Transverse colon (tissue), 4 donors: ENCODE data around the gene LYPD6B. TPM values are rescaled to one million over a fixed set of nuclear protein-coding genes. Genes with fewer than 3 reads are reported as not detected.

ENCODE experiments used
- DNase-seq: peaks from one replicate; pipeline ENCODE4 v3.0.0-alpha.2; 2019
- H3K27ac ChIP-seq, 4 donors: fragments of 200-600 bp; sonication (generic); 2 replicates each; pipeline ENCODE4 v1.5.1; 2016 to 2018; ENCODE audit warnings: inconsistent platforms in 4 of 4
- H3K27me3 ChIP-seq: fragments of 200-600 bp; sonication (generic); 2 replicates; pipeline ENCODE4 v1.5.1; 2017; ENCODE audit warnings: inconsistent platforms
- H3K36me3 ChIP-seq, 4 donors: fragments of 200-600 bp; sonication (generic); 2 replicates each; pipeline ENCODE4 v1.5.1; 2017 to 2019; ENCODE audit warnings: inconsistent platforms in 4 of 4
- H3K4me1 ChIP-seq, 4 donors: fragments of 200-600 bp; sonication (generic); 2 replicates each; pipeline ENCODE4 v1.5.1; 2017 to 2020; ENCODE audit warnings: inconsistent platforms in 4 of 4
- H3K4me3 ChIP-seq, 4 donors: fragments of 200-600 bp; sonication (generic); 1 replicate in 1 of 4; 2 replicates in 3 of 4; pipeline versions ENCODE4 v1.5.1 to v1.6.1; 2017 to 2019; ENCODE audit warnings: inconsistent platforms in 4 of 4
- H3K9me3 ChIP-seq, 2 donors: fragments of 200-600 bp; sonication (generic); 2 replicates each; pipeline ENCODE4 v1.5.1; 2017 to 2019; ENCODE audit warnings: inconsistent platforms in 2 of 2
- CTCF ChIP-seq, 5 experiments: fragments of 200-600 bp in 3 of 5; fragments of 450-650 bp in 2 of 5; sonication (generic) in 3 of 5; IDR thresholded peaks; 1 replicate in 2 of 5; 2 replicates in 3 of 5; pipeline ENCODE4 v1.5.1; 2016 to 2017; ENCODE audit warnings: antibody characterized with exemption in 5 of 5, inconsistent platforms in 3 of 5, mild to moderate bottlenecking in 2 of 5, moderate library complexity in 1 of 5
- EP300 ChIP-seq: sonication (generic); formaldehyde crosslinking; IDR thresholded peaks from one replicate; pipeline ENCODE4 v1.6.1; 2017; ENCODE audit warnings: antibody characterized with exemption, low read depth
- POLR2A ChIP-seq: fragments of 450-650 bp; IDR thresholded peaks from one replicate; pipeline ENCODE4 v1.6.1; 2016; ENCODE audit warnings: antibody characterized with exemption, mild to moderate bottlenecking, moderate library complexity
- POLR2AphosphoS5 ChIP-seq, 3 donors: sonication (generic); formaldehyde crosslinking; IDR thresholded peaks; one replicate each; pipeline ENCODE4 v1.6.1; 2016; ENCODE audit warnings: antibody characterized with exemption in 3 of 3
- WGBS, 2 donors: methylation state at CpG; one replicate each; pipeline ENCODE4 v1.1.5; 2018; ENCODE audit warnings: low coverage in 1 of 2; 5-methylcytosine and 5-hydroxymethylcytosine counted together
- in situ Hi-C, 4 donors: fragments of 200-750 bp; cut with MboI; loops; one replicate each; pipeline versions ENCODE4 v1.15.0 to v1.15.1; 2017; ENCODE audit warnings: low sequenced_read_pairs in 3 of 4, low pct_ligation_motif_present in 1 of 4, low pct_unique_long_range_greater_than_20kb in 1 of 4
- intact Hi-C: fragments of 100-400 bp; cut with DNase I; formaldehyde crosslinking; loops from one replicate; pipeline ENCODE4 v1.15.1; 2023; ENCODE audit warnings: low total_unique reads
- total RNA-seq, 4 donors: library from RNA; depleted of rRNA; stranded (reverse); fragments of >200 nt; gene quantifications; one replicate each; pipeline ENCODE4 v1.1.0, GENCODE V29; 2016

The LYPD6B gene
- total RNA-seq, 4 donors from 2014 or later, result 1.1 to 3.1 (median 2.6) TPM; not detected in 1

DNA sequence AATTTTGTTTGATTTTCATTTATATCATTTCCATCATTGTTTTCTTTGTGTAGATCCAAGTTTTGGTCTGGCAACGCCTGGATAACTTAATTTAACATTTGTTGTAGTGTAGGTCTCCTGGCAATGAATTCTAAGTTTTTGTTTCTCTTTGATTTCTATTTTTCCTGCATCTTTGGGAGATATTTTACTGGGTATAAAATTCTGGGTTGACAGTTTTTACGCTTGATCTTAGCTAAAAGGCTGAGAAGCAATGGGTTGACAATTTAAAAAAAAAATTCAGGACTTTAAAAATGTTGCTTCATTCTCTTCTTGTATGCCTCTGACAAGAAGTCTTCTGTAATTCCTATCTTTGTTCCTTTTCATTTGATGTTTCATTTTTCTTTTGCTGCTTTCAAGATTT lies 8.6 kb downstream of the LYPD6B start:
- WGBS, 2 donors, result 84 to 96% methylated on average over 2 of the region's 2 CpGs
- intact Hi-C loops, result no loop called here

GRCh38 chr2:149049142-149049541 lies 10.6 kb downstream of the LYPD6B start:
- intact Hi-C loops (no loop called here), in situ Hi-C loops (loop anchor here in 1 of 4 donors (25.0 kb wide), 1 partner anchor 263 kb away; no protein-coding TSS in a partner anchor)
- no peak for TF ChIP-seq POLR2A
- TF ChIP-seq CTCF (IDR thresholded peaks at IDR 0.05), result no peak
- TF ChIP-seq EP300, result no peak
- TF ChIP-seq POLR2AphosphoS5 (IDR thresholded peaks at IDR 0.05), result no peak
- no peak for DNase-seq
- H3K27me3 ChIP-seq, result no peaks in the 10 kb centered on the region
- H3K9me3 ChIP-seq, result peaks cover 9 to 16% of the 10 kb centered on the region in 2 donors
- H3K4me1 ChIP-seq, result no peaks in the 10 kb centered on the region
- no peaks in the 10 kb centered on the region for H3K36me3 ChIP-seq
- 56 to 88% methylated on average over 1 to 2 of the region's 2 CpGs for WGBS, 2 donors
- H3K4me3 ChIP-seq, result no peak overlapping the region
- no peak overlapping the region for H3K27ac ChIP-seq

More for the DNA sequence above, 8.6 kb downstream of the LYPD6B start:
- peaks cover 9 to 16% of the 10 kb centered on the region in 2 donors for H3K9me3 ChIP-seq
- no peak overlapping the region for H3K27ac ChIP-seq
- H3K27me3 ChIP-seq, result no peaks in the 10 kb centered on the region
- H3K4me1 ChIP-seq, result no peaks in the 10 kb centered on the region
- DNase-seq, result no peak
- H3K4me3 ChIP-seq, result no peak overlapping the region
- in situ Hi-C loops, result loop anchor here in 1 of 4 donors (25.0 kb wide), 1 partner anchor 265 kb away; no protein-coding TSS in a partner anchor
- H3K36me3 ChIP-seq, result no peaks in the 10 kb centered on the region
- TF ChIP-seq POLR2A, result no peak
- no peak for TF ChIP-seq EP300
- TF ChIP-seq POLR2AphosphoS5 (IDR thresholded peaks at IDR 0.05), result no peak
- no peak for TF ChIP-seq CTCF (IDR thresholded peaks at IDR 0.05)

GRCh38 chr2:149050188-149050587 lies 11.7 kb downstream of the LYPD6B start:
- peaks cover 9 to 16% of the 10 kb centered on the region in 2 donors for H3K9me3 ChIP-seq
- 59% methylated on average over 4 to 6 of the region's 6 CpGs for WGBS, 2 donors
- no peaks in the 10 kb centered on the region for H3K36me3 ChIP-seq
- TF ChIP-seq CTCF (IDR thresholded peaks at IDR 0.05), result no peak
- no peak for TF ChIP-seq POLR2AphosphoS5 (IDR thresholded peaks at IDR 0.05)
- TF ChIP-seq POLR2A, result no peak
- no peak for TF ChIP-seq EP300
- H3K27me3 ChIP-seq, result no peaks in the 10 kb centered on the region
- in situ Hi-C loops, result no loop called here
- H3K27ac ChIP-seq, result no peak overlapping the region
- no peak overlapping the region for H3K4me3 ChIP-seq
- no peak for DNase-seq
- H3K4me1 ChIP-seq, result no peaks in the 10 kb centered on the region
- intact Hi-C loops, result no loop called here

DNA sequence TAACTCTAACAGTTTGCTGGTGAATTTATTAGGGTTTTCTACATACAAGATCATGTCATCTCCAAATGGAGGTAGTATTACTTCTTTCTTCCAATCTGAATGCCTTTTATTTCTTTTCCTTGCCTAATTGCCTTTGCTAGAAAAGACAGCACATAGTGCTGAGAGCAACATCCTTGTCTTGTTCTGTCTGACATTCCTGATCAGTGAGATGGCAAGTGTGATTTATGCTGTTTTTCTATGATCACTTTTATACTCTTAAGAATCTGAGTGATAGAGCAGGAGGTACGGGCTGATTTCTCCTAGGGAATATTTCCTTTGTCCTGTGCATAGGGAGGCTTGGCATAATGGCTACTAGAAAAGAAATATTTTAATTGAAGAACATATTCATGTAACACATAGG lies 17.3 kb downstream of the LYPD6B start:
- peaks cover 0 to 5% (median 0%) of the 10 kb centered on the region in 4 donors for H3K4me1 ChIP-seq
- in situ Hi-C loops, result no loop called here

More for the DNA sequence above, 17.3 kb downstream of the LYPD6B start:
- intact Hi-C loops, result no loop called here
- no peak for TF ChIP-seq POLR2A
- TF ChIP-seq POLR2AphosphoS5 (IDR thresholded peaks at IDR 0.05), result no peak
- TF ChIP-seq CTCF (IDR thresholded peaks at IDR 0.05), result no peak
- no peak for TF ChIP-seq EP300
- Histone ChIP-seq H3K27ac (no peak overlapping the region), H3K4me3 (no peak overlapping the region), H3K27me3 (no peaks in the 10 kb centered on the region), H3K9me3 (no peaks in the 10 kb centered on the region), H3K36me3 (no peaks in the 10 kb centered on the region)
- no peak for DNase-seq
- WGBS, 2 donors, result 38 to 44% methylated on average over 1 of the region's 1 CpG
